ENCODE measurements around the gene ZNF654.

ZNF654 gene

GRCh38 chr3:88059380-88060170 lies 520 bp downstream of the ZNF654 start:
- H3K4me3 ChIP-seq (ENCODE audit: low read depth, low read length), result peak overlapping the region; percentile 91
- no peak for DNase-seq (ENCODE audit: low read depth)
- no peak for TF ChIP-seq CTCF (conservative IDR thresholded peaks at IDR 0.05; ENCODE audit: low read depth, low read length)

- no peak for TF ChIP-seq CTCF (conservative IDR thresholded peaks at IDR 0.05; ENCODE audit: low read depth, low read length)
- no peak for DNase-seq (ENCODE audit: low read depth)
- H3K4me3 ChIP-seq (ENCODE audit: low read depth, low read length), result no peak overlapping the region
Observed at GRCh38 chr3:88061746-88062145, 2.7 kb downstream of the ZNF654 start.

DNA sequence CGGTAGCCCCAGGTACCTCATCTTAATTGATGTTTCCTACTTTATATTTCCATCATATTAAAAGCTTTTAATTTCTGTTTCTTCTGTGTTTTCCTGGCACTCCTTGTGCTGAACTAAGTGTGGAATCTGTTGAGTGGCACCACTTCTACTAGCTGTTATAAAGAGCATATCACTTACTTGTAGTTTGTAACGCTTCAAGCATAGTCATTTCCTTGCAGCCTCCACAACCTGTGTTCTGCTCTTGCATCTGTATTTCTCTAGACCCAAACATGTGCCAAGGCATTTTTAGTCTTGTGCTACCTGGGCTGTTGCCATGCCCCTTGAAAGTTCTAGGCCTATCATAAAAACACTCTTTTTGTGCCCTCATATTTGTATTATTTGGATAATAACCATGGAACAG lies 16.0 kb downstream of the ZNF654 start:
- DNase-seq (ENCODE audit: low read depth), result no peak
- no peak overlapping the region for H3K4me3 ChIP-seq (ENCODE audit: low read depth, low read length)
- no peak for TF ChIP-seq CTCF (conservative IDR thresholded peaks at IDR 0.05; ENCODE audit: low read depth, low read length)

GRCh38 chr3:88075497-88075896 lies 16.4 kb downstream of the ZNF654 start:
- DNase-seq (ENCODE audit: low read depth), result no peak
- TF ChIP-seq CTCF (conservative IDR thresholded peaks at IDR 0.05; ENCODE audit: low read depth, low read length), result no peak
- H3K4me3 ChIP-seq (ENCODE audit: low read depth, low read length), result no peak overlapping the region

- TF ChIP-seq CTCF (conservative IDR thresholded peaks at IDR 0.05; ENCODE audit: low read depth, low read length), result no peak
- H3K4me3 ChIP-seq (ENCODE audit: low read depth, low read length), result no peak overlapping the region
- DNase-seq (ENCODE audit: low read depth), result no peak
Observed at GRCh38 chr3:88076712-88077111, 17.7 kb downstream of the ZNF654 start.

DNA sequence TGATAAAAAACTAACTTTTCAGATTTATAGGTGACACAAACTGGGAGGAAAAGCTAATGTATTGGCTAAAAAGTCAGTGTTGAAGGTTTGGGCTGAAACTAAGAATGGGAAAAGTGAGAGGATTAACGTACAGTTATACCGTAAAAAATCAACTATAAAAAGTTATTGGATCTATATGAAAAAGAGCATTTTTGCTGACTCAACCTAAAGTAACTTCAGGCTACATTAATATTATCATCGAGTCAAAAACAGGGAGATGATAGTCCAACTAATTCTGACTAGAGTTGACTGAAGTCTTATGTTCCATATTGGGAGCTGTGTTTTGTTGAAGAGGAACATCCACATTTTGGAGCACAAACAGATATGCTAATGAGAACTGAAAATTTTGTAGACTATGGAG lies 19.9 kb downstream of the ZNF654 start:
- TF ChIP-seq CTCF (conservative IDR thresholded peaks at IDR 0.05; ENCODE audit: low read depth, low read length), result no peak
- DNase-seq (ENCODE audit: low read depth), result no peak
- H3K4me3 ChIP-seq (ENCODE audit: low read depth, low read length), result no peak overlapping the region

DNA sequence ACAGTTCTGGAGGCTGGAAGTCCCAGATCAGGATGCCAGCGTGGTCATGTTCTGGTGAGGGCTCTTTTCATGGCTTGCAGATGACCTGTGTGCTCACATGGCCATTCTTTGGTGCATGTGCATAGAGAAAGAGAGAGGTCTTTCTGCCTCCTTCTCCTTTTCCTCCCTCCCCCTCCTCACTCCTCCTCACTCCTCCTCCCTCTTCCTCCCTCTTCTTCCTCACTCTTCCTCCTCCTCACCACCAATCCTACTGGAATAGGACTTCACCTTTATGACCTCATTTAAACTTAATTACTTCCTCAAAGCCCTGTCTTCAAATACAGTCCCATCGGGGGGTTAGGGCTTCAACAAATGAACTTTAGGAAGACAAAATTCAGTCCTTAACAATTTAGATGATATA lies 23.8 kb downstream of the ZNF654 start:
- no peak overlapping the region for H3K4me3 ChIP-seq (ENCODE audit: low read depth, low read length)
- no peak for TF ChIP-seq CTCF (conservative IDR thresholded peaks at IDR 0.05; ENCODE audit: low read depth, low read length)
- no peak for DNase-seq (ENCODE audit: low read depth)
